ENCODE data around the gene NFIB.

Gene NFIB

GRCh38 chr9:14119694-14120514 lies 194.0 kb downstream of the NFIB start:
- H3K9ac ChIP-seq (ENCODE audit: low read length) = no peak overlapping the region
- peaks cover 6% of the 10 kb centered on the region for H3K36me3 ChIP-seq (ENCODE audit: control insufficient read depth, insufficient read depth, low read length)
- H3K27me3 ChIP-seq (ENCODE audit: control insufficient read depth, insufficient read depth, low read length) = no peaks in the 10 kb centered on the region
- H3K4me1 ChIP-seq (ENCODE audit: control insufficient read depth, insufficient read depth, low read length) = no peaks in the 10 kb centered on the region
- H3K27ac ChIP-seq (ENCODE audit: low read depth, low read length) = no peak overlapping the region
- H3K4me3 ChIP-seq (ENCODE audit: low read length) = no peak overlapping the region

- Histone ChIP-seq H3K36me3 (ENCODE audit: control insufficient read depth, insufficient read depth, low read length) (peaks cover 3% of the 10 kb centered on the region), H3K27me3 (ENCODE audit: control insufficient read depth, insufficient read depth, low read length) (no peaks in the 10 kb centered on the region), H3K4me1 (ENCODE audit: control insufficient read depth, insufficient read depth, low read length) (no peaks in the 10 kb centered on the region), H3K27ac (ENCODE audit: low read depth, low read length) (no peak overlapping the region), H3K4me3 (ENCODE audit: low read length) (no peak overlapping the region), H3K9ac (ENCODE audit: low read length) (no peak overlapping the region)
Observed at GRCh38 chr9:14112226-14112625, 201.7 kb downstream of the NFIB start.

GRCh38 chr9:14111696-14112095 lies 202.2 kb downstream of the NFIB start:
- H3K4me3 ChIP-seq (ENCODE audit: low read length) = no peak overlapping the region
- H3K36me3 ChIP-seq (ENCODE audit: control insufficient read depth, insufficient read depth, low read length) = peaks cover 3% of the 10 kb centered on the region
- no peaks in the 10 kb centered on the region for H3K27me3 ChIP-seq (ENCODE audit: control insufficient read depth, insufficient read depth, low read length)
- no peaks in the 10 kb centered on the region for H3K4me1 ChIP-seq (ENCODE audit: control insufficient read depth, insufficient read depth, low read length)
- no peak overlapping the region for H3K9ac ChIP-seq (ENCODE audit: low read length)
- H3K27ac ChIP-seq (ENCODE audit: low read depth, low read length) = no peak overlapping the region

DNA sequence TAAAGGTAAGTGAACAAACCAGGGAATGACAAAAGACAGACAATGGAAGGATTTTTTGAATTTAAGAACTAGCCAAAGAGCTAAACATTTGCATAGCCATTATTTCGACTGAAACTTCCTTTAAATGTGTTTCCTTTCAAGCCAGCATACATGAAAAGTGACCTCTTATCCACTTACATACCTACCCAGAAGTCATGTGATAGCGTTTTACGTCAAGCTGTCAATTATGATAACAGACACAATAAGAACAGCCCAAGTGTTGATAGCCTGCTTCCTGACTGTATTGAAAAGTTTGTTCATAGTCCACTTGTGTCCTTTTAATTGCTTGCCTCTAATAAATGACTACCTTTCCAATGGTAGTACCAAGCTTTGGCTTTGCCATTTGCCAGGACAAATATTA lies 206.0 kb downstream of the NFIB start:
- Histone ChIP-seq H3K4me1 (ENCODE audit: control insufficient read depth, insufficient read depth, low read length) (no peaks in the 10 kb centered on the region), H3K27ac (ENCODE audit: low read depth, low read length) (no peak overlapping the region), H3K9ac (ENCODE audit: low read length) (no peak overlapping the region), H3K36me3 (ENCODE audit: control insufficient read depth, insufficient read depth, low read length) (peaks cover 3% of the 10 kb centered on the region), H3K4me3 (ENCODE audit: low read length) (no peak overlapping the region), H3K27me3 (ENCODE audit: control insufficient read depth, insufficient read depth, low read length) (no peaks in the 10 kb centered on the region)

DNA sequence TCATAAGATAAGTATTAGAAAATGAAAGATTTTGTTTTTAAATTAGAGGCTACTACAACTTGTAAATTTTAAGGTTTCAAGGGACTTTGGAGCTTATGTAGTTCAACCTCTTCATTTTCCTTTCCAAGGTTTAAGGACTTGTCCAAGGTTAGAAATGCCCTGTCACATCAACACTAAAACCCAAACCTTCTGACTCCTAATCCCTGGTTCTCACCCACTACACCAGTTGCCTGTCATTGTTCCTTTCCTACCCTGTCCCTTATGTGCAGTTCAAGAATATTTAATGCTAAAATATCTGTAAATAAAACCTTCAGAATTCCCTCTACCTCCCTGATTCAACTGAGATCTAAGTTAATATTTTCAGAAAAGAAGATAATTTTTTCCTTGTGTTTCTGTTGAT lies 206.4 kb downstream of the NFIB start:
- Histone ChIP-seq H3K27me3 (ENCODE audit: control insufficient read depth, insufficient read depth, low read length) (no peaks in the 10 kb centered on the region), H3K36me3 (ENCODE audit: control insufficient read depth, insufficient read depth, low read length) (no peaks in the 10 kb centered on the region), H3K4me3 (ENCODE audit: low read length) (no peak overlapping the region), H3K9ac (ENCODE audit: low read length) (no peak overlapping the region), H3K4me1 (ENCODE audit: control insufficient read depth, insufficient read depth, low read length) (peaks cover 2% of the 10 kb centered on the region), H3K27ac (ENCODE audit: low read depth, low read length) (no peak overlapping the region)

DNA sequence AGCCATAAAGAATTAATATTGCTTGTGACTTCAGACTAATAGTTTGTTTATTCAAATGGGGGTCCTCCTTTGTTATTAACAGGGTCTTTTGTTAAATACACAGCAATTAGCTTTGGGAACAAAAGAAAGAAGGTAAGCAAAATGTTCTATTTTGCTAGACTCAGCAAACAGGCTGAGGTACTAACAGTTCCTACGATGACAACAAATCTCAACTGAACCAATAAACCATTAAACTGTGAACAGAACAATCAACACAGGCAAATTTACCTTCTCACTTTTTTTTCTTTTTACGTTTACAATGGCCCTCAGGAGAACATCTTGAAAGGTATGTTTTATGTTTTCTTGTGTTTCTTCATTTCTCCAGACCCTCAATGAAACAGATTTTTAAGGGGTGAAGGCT lies 207.2 kb downstream of the NFIB start:
- Histone ChIP-seq H3K27ac (ENCODE audit: low read depth, low read length) (no peak overlapping the region), H3K36me3 (ENCODE audit: control insufficient read depth, insufficient read depth, low read length) (no peaks in the 10 kb centered on the region), H3K4me1 (ENCODE audit: control insufficient read depth, insufficient read depth, low read length) (peaks cover 2% of the 10 kb centered on the region), H3K4me3 (ENCODE audit: low read length) (no peak overlapping the region), H3K27me3 (ENCODE audit: control insufficient read depth, insufficient read depth, low read length) (no peaks in the 10 kb centered on the region), H3K9ac (ENCODE audit: low read length) (no peak overlapping the region)

GRCh38 chr9:14104496-14104895 lies 209.4 kb downstream of the NFIB start:
- peaks cover 2% of the 10 kb centered on the region for H3K4me1 ChIP-seq (ENCODE audit: control insufficient read depth, insufficient read depth, low read length)
- H3K27ac ChIP-seq (ENCODE audit: low read depth, low read length) = no peak overlapping the region
- H3K4me3 ChIP-seq (ENCODE audit: low read length) = no peak overlapping the region
- H3K27me3 ChIP-seq (ENCODE audit: control insufficient read depth, insufficient read depth, low read length) = no peaks in the 10 kb centered on the region
- no peak overlapping the region for H3K9ac ChIP-seq (ENCODE audit: low read length)
- no peaks in the 10 kb centered on the region for H3K36me3 ChIP-seq (ENCODE audit: control insufficient read depth, insufficient read depth, low read length)

DNA sequence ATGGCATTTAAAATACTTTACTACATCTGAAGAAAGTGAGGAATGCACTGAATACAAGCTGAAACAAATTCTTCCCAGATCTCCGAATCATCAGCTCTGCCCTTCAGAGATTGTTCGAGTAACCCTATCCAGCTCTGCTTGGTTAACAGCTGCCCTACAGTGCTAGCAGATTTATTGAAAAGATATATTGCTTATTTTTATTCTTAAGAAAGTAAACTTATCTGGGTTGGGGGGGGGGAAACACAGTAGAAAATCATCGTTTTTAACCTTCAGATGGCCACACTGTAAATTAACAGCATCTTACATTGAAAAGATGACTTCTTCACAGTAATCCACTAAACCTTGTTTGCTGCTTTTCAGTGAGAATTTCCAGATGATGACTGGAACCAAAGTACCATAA lies 210.8 kb downstream of the NFIB start:
- Histone ChIP-seq H3K4me3 (ENCODE audit: low read length) (no peak overlapping the region), H3K27ac (ENCODE audit: low read depth, low read length) (no peak overlapping the region)

GRCh38 chr9:14099737-14100136 lies 214.2 kb downstream of the NFIB start:
- peaks cover 15% of the 10 kb centered on the region for H3K4me1 ChIP-seq (ENCODE audit: control insufficient read depth, insufficient read depth, low read length)
- no peak overlapping the region for H3K27ac ChIP-seq (ENCODE audit: low read depth, low read length)
- no peaks in the 10 kb centered on the region for H3K36me3 ChIP-seq (ENCODE audit: control insufficient read depth, insufficient read depth, low read length)
- no peak overlapping the region for H3K9ac ChIP-seq (ENCODE audit: low read length)
- H3K4me3 ChIP-seq (ENCODE audit: low read length) = no peak overlapping the region
- no peaks in the 10 kb centered on the region for H3K27me3 ChIP-seq (ENCODE audit: control insufficient read depth, insufficient read depth, low read length)

More for the DNA sequence above, 210.8 kb downstream of the NFIB start:
- H3K27me3 ChIP-seq (ENCODE audit: control insufficient read depth, insufficient read depth, low read length) = no peaks in the 10 kb centered on the region
- peaks cover 2% of the 10 kb centered on the region for H3K4me1 ChIP-seq (ENCODE audit: control insufficient read depth, insufficient read depth, low read length)
- no peak overlapping the region for H3K9ac ChIP-seq (ENCODE audit: low read length)
- H3K36me3 ChIP-seq (ENCODE audit: control insufficient read depth, insufficient read depth, low read length) = no peaks in the 10 kb centered on the region

GRCh38 chr9:14098486-14099180 lies 215.3 kb downstream of the NFIB start:
- Histone ChIP-seq H3K27me3 (ENCODE audit: control insufficient read depth, insufficient read depth, low read length) (no peaks in the 10 kb centered on the region), H3K4me1 (ENCODE audit: control insufficient read depth, insufficient read depth, low read length) (peaks cover 15% of the 10 kb centered on the region), H3K9ac (ENCODE audit: low read length) (no peak overlapping the region), H3K27ac (ENCODE audit: low read depth, low read length) (no peak overlapping the region), H3K36me3 (ENCODE audit: control insufficient read depth, insufficient read depth, low read length) (no peaks in the 10 kb centered on the region), H3K4me3 (ENCODE audit: low read length) (no peak overlapping the region)

DNA sequence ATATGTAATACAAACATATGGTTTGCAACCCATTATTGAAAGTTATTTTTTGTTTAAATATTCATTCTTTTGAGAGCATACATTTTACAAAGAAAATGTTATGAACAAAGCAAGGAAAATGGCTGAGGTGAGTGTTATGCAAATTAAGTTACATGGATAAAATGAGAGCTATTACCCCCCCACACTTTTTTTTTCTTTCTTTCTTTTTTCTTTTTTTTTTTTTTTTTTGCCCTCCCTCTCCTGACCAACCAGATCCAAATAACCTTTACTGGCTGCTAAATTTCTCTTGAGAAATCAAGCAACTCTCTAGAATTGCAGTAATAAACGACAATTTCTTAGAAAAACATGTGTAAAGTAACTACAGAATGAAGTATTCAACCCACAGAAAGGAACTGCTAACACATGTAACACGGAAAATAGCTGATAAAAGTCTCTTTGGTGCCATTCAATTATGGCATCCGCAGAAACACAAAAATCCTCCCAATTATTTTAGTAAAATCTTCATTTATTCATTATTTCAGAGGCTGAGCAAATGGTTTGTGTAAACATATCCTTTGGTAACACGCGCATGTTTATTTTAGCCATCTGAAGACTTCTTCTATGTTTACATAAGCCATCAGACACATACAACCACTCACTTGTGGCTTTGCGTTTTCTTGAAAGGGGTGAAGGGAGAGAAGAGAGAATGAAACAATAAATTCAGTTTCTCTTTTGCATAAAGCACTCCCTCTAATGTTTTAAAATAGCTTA lies 216.1 kb downstream of the NFIB start:
- H3K36me3 ChIP-seq (ENCODE audit: control insufficient read depth, insufficient read depth, low read length) = no peaks in the 10 kb centered on the region
- no peaks in the 10 kb centered on the region for H3K27me3 ChIP-seq (ENCODE audit: control insufficient read depth, insufficient read depth, low read length)
- H3K27ac ChIP-seq (ENCODE audit: low read depth, low read length) = peak overlapping the region; percentile 64
- H3K4me1 ChIP-seq (ENCODE audit: control insufficient read depth, insufficient read depth, low read length) = peaks cover 14% of the 10 kb centered on the region
- no peak overlapping the region for H3K9ac ChIP-seq (ENCODE audit: low read length)
- no peak overlapping the region for H3K4me3 ChIP-seq (ENCODE audit: low read length)

DNA sequence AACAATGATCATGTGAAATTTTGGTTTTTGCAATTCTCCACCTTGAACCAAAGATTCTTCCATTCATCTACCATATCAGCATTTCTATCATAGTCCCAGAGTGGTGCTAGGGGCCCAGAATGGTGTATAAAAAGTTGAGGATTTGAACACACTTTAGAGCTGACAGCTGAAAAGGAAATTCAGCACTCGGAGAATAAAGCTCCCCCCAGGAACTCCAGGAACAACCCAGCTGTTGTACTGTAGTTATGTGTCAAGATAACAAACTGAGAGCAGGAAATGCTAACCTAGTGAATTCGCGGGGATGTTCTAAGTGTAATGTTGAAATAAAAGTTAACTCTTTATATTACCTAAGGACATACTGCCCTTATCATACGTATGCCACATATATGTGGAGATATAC lies 216.7 kb downstream of the NFIB start:
- H3K9ac ChIP-seq (ENCODE audit: low read length) = no peak overlapping the region
- no peaks in the 10 kb centered on the region for H3K27me3 ChIP-seq (ENCODE audit: control insufficient read depth, insufficient read depth, low read length)
- no peak overlapping the region for H3K4me3 ChIP-seq (ENCODE audit: low read length)
- peaks cover 13% of the 10 kb centered on the region for H3K4me1 ChIP-seq (ENCODE audit: control insufficient read depth, insufficient read depth, low read length)
- H3K27ac ChIP-seq (ENCODE audit: low read depth, low read length) = peak overlapping the region; percentile 64
- no peaks in the 10 kb centered on the region for H3K36me3 ChIP-seq (ENCODE audit: control insufficient read depth, insufficient read depth, low read length)
